Measurements from ENCODE around the gene LRRC34.

GRCh38 chr3:169818316-169818715 is 5.6 kb upstream of the LRRC34 start:
- TF ChIP-seq EZH2 (IDR thresholded peaks at IDR 0.05) (no peak), POLR2AphosphoS5 (IDR thresholded peaks at IDR 0.05; ENCODE audit: borderline replicate concordance, low read depth, low read length) (no peak)
